ENCODE measurements around the gene JAG1. TPM values are rescaled to one million over a fixed set of nuclear protein-coding genes. Genes with fewer than 3 reads are reported as not detected.
A peak's percentile ranks its signal among the peaks of the same experiment; 100 is the strongest.

The JAG1 gene
- total and polyA plus RNA-seq, 2 of the 4 experiments (the other 2 are of a cell fraction): 10.2 to 22.6 TPM

DNA sequence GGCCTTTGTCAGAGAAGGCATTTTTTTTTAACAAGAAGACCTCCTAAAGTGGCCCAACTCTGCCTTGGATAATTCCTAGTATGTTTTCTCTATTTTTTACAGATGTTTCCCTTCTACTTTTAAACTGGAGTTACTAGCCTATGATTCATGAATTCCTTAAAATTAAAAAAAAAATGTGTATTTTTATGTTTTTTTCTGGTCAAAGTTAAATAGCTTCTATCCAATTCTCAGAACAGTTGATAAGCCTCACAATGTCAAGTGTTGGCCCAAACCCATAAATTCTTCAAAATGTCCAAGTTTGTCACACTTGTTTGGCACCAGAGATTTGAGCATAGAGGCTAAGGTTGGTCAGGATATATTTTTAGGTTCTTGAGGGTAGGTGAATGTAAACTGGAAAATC lies 64.0 kb downstream of the JAG1 start:
- Histone ChIP-seq H3K4me1 (ENCODE audit: control insufficient read depth, insufficient read depth, low read length) (peaks cover 18% of the 10 kb centered on the region), H2BK20ac (ENCODE audit: low read depth, low read length) (peak overlapping the region; percentile 94), H4K20me1 (ENCODE audit: insufficient read depth, low read length) (no peaks in the 10 kb centered on the region), H3K4me2 (ENCODE audit: low read depth, low read length) (peak overlapping the region; percentile 83), H2BK15ac (ENCODE audit: low read depth, low read length) (peak overlapping the region; percentile 100; the same call in 2 of the 3 replicates), H2AK9ac (replicated peaks; ENCODE audit: low read depth, low read length, poor library complexity) (peak overlapping the region; percentile 74), H2AK5ac (ENCODE audit: low read depth, low read length) (peak overlapping the region; percentile 97), H3K27me3 (ENCODE audit: control insufficient read depth, insufficient read depth, low read length) (no peaks in the 10 kb centered on the region), H3K4ac (ENCODE audit: low read depth, low read length) (peak overlapping the region; percentile 99), H3K79me1 (ENCODE audit: low read depth in 1 of 2, low read length in 2 of 2) (peaks cover 0 to 8% of the 10 kb centered on the region in 2 experiments; a peak in 2 of 4 replicates), H3K18ac (ENCODE audit: low read depth, low read length) (peak overlapping the region; percentile 99), H3K27ac (ENCODE audit: insufficient read depth, low read length) (peak overlapping the region; percentile 96; the same call in 1 of the 2 replicates), H2AFZ (replicated peaks; ENCODE audit: low read length, poor library complexity) (peak overlapping the region; percentile 75), H4K8ac (ENCODE audit: low read depth in 2 of 2, low read length in 2 of 2) (peak overlapping the region; percentile 73 to 96), H3K56ac (ENCODE audit: extremely low read depth, insufficient read depth, low read length) (peak overlapping the region; percentile 36; the same call in 1 of the 2 replicates), H4K91ac (ENCODE audit: insufficient read depth, low read depth, low read length) (peak overlapping the region; percentile 98), H3K14ac (replicated peaks; ENCODE audit: low read depth, low read length) (peak overlapping the region; percentile 95), H2BK5ac (ENCODE audit: low read depth, low read length, poor library complexity, severe bottlenecking) (peak overlapping the region; percentile 93), H3K9ac (ENCODE audit: low read depth, low read length) (peak overlapping the region; percentile 54; the same call in 1 of the 2 replicates), H2BK120ac (ENCODE audit: low read depth, low read length) (peak overlapping the region; percentile 96), H3K9me1 (ENCODE audit: insufficient read depth, low read length) (peaks cover 11% of the 10 kb centered on the region), H3K23ac (ENCODE audit: low read depth, low read length) (peak overlapping the region; percentile 88), H4K5ac (ENCODE audit: low read depth, low read length) (peak overlapping the region; percentile 99), H3K36me3 (ENCODE audit: control insufficient read depth, insufficient read depth, low read length) (no peaks in the 10 kb centered on the region), H3K9me3 (ENCODE audit: control insufficient read depth, insufficient read depth, low read length) (no peaks in the 10 kb centered on the region), H3K4me3 (ENCODE audit: insufficient read depth, low read depth, low read length) (no peak overlapping the region)
- no TSS peak for BruUV-seq (replicated peaks)
- dilution Hi-C loops (cut with HindIII; ENCODE audit: low sequenced_read_pairs, unreplicated experiment) (no loop called here), in situ Hi-C loops (cut with MboI; ENCODE audit: low sequenced_read_pairs) (no loop called here), intact Hi-C loops (cut with micrococcal nuclease) (no loop called here)
- TF ChIP-seq RAD21 (IDR thresholded peaks at IDR 0.05; ENCODE audit: low read length) (no peak), MAFK (IDR thresholded peaks at IDR 0.05; ENCODE audit: low read depth, low read length) (no peak), CHD1 (IDR thresholded peaks at IDR 0.05; ENCODE audit: low read depth, low read length) (no peak), RCOR1 (IDR thresholded peaks at IDR 0.05; ENCODE audit: insufficient replicate concordance, low read length) (no peak), RFX5 (IDR thresholded peaks at IDR 0.05; ENCODE audit: low read depth, low read length) (no peak), BHLHE40 (IDR thresholded peaks at IDR 0.05; ENCODE audit: low read depth, low read length) (no peak), MAZ (IDR thresholded peaks at IDR 0.05; ENCODE audit: borderline replicate concordance, low read depth, low read length) (no peak), MXI1 (IDR thresholded peaks at IDR 0.05; ENCODE audit: borderline replicate concordance, low read depth, low read length) (no peak), NFE2L2 (IDR thresholded peaks at IDR 0.05; ENCODE audit: low read depth, low read length) (no peak)
- TF ChIP-seq, protein P1, sequence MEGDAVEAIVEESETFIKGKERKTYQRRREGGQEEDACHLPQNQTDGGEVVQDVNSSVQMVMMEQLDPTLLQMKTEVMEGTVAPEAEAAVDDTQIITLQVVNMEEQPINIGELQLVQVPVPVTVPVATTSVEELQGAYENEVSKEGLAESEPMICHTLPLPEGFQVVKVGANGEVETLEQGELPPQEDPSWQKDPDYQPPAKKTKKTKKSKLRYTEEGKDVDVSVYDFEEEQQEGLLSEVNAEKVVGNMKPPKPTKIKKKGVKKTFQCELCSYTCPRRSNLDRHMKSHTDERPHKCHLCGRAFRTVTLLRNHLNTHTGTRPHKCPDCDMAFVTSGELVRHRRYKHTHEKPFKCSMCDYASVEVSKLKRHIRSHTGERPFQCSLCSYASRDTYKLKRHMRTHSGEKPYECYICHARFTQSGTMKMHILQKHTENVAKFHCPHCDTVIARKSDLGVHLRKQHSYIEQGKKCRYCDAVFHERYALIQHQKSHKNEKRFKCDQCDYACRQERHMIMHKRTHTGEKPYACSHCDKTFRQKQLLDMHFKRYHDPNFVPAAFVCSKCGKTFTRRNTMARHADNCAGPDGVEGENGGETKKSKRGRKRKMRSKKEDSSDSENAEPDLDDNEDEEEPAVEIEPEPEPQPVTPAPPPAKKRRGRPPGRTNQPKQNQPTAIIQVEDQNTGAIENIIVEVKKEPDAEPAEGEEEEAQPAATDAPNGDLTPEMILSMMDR (conservative IDR thresholded peaks at IDR 0.05; ENCODE audit: low read depth, low read length): no peak
- TF ChIP-seq, protein P2, sequence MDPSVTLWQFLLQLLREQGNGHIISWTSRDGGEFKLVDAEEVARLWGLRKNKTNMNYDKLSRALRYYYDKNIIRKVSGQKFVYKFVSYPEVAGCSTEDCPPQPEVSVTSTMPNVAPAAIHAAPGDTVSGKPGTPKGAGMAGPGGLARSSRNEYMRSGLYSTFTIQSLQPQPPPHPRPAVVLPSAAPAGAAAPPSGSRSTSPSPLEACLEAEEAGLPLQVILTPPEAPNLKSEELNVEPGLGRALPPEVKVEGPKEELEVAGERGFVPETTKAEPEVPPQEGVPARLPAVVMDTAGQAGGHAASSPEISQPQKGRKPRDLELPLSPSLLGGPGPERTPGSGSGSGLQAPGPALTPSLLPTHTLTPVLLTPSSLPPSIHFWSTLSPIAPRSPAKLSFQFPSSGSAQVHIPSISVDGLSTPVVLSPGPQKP (IDR thresholded peaks at IDR 0.05; ENCODE audit: borderline replicate concordance, low read depth, low read length): no peak
- ChIA-PET POLR2A (ENCODE audit: unreplicated experiment) (interaction anchor here (1.0 kb wide), 1 partner anchor 13 kb away, joined by 4 read pairs; no protein-coding TSS in a partner anchor), CTCF (interaction anchor here (0.8 kb wide), 1 partner anchor 1427 kb away, joined by 3 read pairs; no protein-coding TSS in a partner anchor)
- DNase-seq (peak; percentile 35), ATAC-seq (ENCODE audit: low read depth) (peak; percentile 73)

Data from IMR-90 (cell line).